Activated T-helper 2 cell treated with anti-CD3 and anti-CD28 coated beads, Interferon-gamma antibody, Interleukin-2, Interleukin-4, amounts not matched to agents 10 μg/mL and 5 μg/mL and 100 μg/mL, durations not matched to agents 14 hours and 24 hours and 36 hours (primary cell): ENCODE data around the gene IL18. TPM values are rescaled to one million over a fixed set of nuclear protein-coding genes. Genes with fewer than 3 reads are reported as not detected.
"Not testable (repeated sequence)": the region's sequence is repeated elsewhere in the genome, so short reads cannot be mapped to it uniquely, and the experiment has no call there.

Experiments
- DNase-seq: peaks from one replicate; pipeline ENCODE4 v3.0.0; 2021; ENCODE audit warnings: low spot score
- H3K27ac Mint-ChIP-seq: one replicate; pipeline ENCODE4 v1.8.0; 2021; ENCODE audit warnings: mixed read lengths
- H3K27me3 Mint-ChIP-seq: one replicate; pipeline ENCODE4 v1.8.0; 2021; ENCODE audit warnings: low read depth, mixed read lengths
- H3K36me3 Mint-ChIP-seq: one replicate; pipeline ENCODE4 v1.8.0; 2021; ENCODE audit warnings: low read depth, mixed read lengths
- H3K4me1 Mint-ChIP-seq: one replicate; pipeline ENCODE4 v1.8.0; 2021; ENCODE audit warnings: low read depth, mixed read lengths
- H3K4me3 Mint-ChIP-seq: one replicate; pipeline ENCODE4 v1.8.0; 2021; ENCODE audit warnings: low read depth, mild to moderate bottlenecking, moderate library complexity, mixed read lengths
- H3K9me3 Mint-ChIP-seq: one replicate; pipeline ENCODE4 v1.8.0; 2021; ENCODE audit warnings: mixed read lengths
- intact Hi-C: fragments of 100-400 bp; cut with micrococcal nuclease; formaldehyde crosslinking; loops from one replicate; pipeline ENCODE4 v1.15.1; 2023
- total RNA-seq: library from RNA; stranded (reverse); gene quantifications from 2 replicates; pipeline ENCODE4 v1.2.3, GENCODE V29; 2022

IL18 gene
- total RNA-seq, 1 donor from 2014 or later, result 1.7 TPM

DNA sequence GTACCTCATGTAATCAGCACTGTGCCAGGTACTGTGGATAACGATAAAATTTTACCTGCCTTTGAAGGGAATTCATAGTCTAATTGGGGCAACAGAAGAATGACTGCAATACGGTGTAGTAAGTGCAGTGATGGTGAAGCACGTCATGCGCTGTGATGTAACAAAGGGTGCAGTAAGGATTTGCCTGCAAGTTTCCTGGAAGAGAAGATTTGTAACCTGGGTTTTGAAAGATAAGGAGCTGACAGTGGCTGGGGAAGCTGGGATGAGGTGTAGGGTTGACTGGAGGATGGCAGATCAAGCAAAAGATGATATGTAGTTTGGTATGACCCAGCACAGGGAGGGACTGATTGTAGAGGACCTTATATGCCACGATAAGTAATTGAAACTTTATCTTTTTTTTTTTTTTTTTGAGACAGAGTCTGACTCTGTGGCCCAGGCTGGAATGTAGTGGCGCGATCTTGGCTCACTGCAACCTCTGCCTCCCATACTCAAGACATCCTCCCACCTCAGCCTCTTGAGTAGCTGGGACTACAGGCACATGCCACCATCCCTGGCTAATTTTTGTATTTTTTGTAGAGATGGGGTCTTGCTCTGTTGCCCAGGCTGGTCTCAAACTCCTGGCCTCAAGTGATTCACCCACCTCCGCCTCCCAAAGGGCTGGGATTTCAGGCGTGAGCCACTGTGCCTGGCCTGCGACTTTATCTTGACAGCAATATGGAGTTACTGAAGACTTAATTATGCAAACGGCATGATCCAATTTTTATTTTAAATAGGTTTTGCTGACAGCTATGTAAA is 66.0 kb downstream of the IL18 start:
- H3K36me3 Mint-ChIP-seq, result peaks cover 17% of the 10 kb centered on the region
- intact Hi-C loops, result no loop called here
- H3K27me3 Mint-ChIP-seq, result no peaks in the 10 kb centered on the region
- DNase-seq, result no peak
- no peaks in the 10 kb centered on the region for H3K4me1 Mint-ChIP-seq
- H3K4me3 Mint-ChIP-seq, result no peak overlapping the region
- H3K27ac Mint-ChIP-seq, result no peak overlapping the region
- H3K9me3 Mint-ChIP-seq, result no peaks in the 10 kb centered on the region

DNA sequence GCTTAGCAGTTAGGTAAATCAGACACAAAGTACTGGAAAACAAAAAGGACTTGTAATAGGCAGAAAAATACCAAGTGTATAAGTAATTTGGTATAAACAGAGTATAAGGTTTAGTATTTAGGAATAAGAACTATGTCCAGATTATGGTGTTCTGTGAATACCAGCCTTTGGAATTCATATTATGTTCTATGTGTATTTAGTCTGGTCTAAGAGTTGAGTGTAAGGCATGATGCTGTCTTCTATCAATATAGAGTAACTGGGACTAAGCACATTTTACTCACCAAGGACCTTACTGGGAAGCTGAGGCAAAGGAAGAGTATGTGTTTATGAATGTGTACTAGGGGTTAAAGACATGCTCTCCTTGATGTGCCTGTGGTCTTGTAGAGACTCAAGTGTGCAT is 67.7 kb downstream of the IL18 start:
- no peak overlapping the region for H3K4me3 Mint-ChIP-seq
- no peaks in the 10 kb centered on the region for H3K27me3 Mint-ChIP-seq
- peaks cover 32% of the 10 kb centered on the region for H3K36me3 Mint-ChIP-seq
- no peak for DNase-seq
- H3K4me1 Mint-ChIP-seq, result peaks cover 2% of the 10 kb centered on the region
- H3K27ac Mint-ChIP-seq, result no peak overlapping the region
- H3K9me3 Mint-ChIP-seq, result no peaks in the 10 kb centered on the region
- intact Hi-C loops, result no loop called here

DNA sequence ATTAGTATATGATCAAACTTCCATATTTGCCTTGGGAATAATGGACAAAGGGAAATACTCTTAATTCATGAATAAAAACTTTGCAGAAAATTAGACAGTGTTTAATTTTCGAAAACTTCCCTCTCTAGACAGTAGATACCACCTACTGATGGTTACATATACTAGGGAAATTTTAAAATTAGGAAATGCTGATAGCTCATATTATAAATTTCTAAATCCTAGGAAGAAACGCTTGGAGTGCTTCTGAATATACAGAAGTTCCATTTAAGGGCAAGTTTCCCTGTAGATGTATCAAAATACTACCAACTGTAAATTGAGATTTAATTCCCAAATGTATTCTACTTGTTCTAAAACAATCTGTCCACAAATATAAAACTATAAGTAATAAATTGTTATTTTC is 68.6 kb downstream of the IL18 start:
- H3K9me3 Mint-ChIP-seq, DNase-seq, intact Hi-C loops, H3K4me1 Mint-ChIP-seq, H3K4me3 Mint-ChIP-seq, H3K27ac Mint-ChIP-seq, H3K27me3 Mint-ChIP-seq: not testable (repeated sequence)
- H3K36me3 Mint-ChIP-seq, result peaks cover 39% of the 10 kb centered on the region

Other genes with a start within 250 kb of the IL18 start
- not detected in 2 replicates for gene C11orf52, start 245.2 kb downstream of the IL18 start, total RNA-seq
- 30.0 and 30.7 TPM in 2 replicates for gene DIXDC1, start 226.8 kb downstream of the IL18 start, total RNA-seq
- gene DLAT, start 138.7 kb downstream of the IL18 start, total RNA-seq, result 47.2 and 47.3 TPM in 2 replicates
- 0.23 and 0.46 TPM in 2 replicates for gene PIH1D2, start 90.1 kb downstream of the IL18 start, total RNA-seq
- 24.6 and 25.0 TPM in 2 replicates for gene NKAPD1, start 89.8 kb downstream of the IL18 start, total RNA-seq
- gene TIMM8B, start 77.3 kb downstream of the IL18 start, total RNA-seq, result 72.6 and 77.5 TPM in 2 replicates
- gene SDHD, start 77.2 kb downstream of the IL18 start, total RNA-seq, result 81.7 and 91.0 TPM in 2 replicates
- gene TEX12, start 3.3 kb upstream of the IL18 start, total RNA-seq, result 0.57 TPM in 1 of 2 replicates, not detected in the other
- gene BCO2, start 11.4 kb upstream of the IL18 start, total RNA-seq, result 1.2 and 1.4 TPM in 2 replicates
- gene PTS, start 62.3 kb upstream of the IL18 start, total RNA-seq, result 30.5 and 33.4 TPM in 2 replicates
- not detected in 2 replicates for gene PLET1, start 96.8 kb upstream of the IL18 start, total RNA-seq